Measurements from ENCODE around the gene ARMC12. TPM values are rescaled to one million over a fixed set of nuclear protein-coding genes. Genes with fewer than 3 reads are reported as not detected.
A peak's percentile ranks its signal among the peaks of the same experiment; 100 is the strongest.

Gene ARMC12
- total and polyA plus RNA-seq, 2 donors (not counting 3 experiments of a cell fraction or from before 2014, with no cell fraction given), result 0.91 to 1.9 TPM

GRCh38 chr6:35728683-35729678 is 7.9 kb upstream of the ARMC12 start:
- ChIA-PET CTCF (interaction anchor here (1.4 kb wide), 2 partner anchors 41 to 123 kb away, joined by 3 to 4 read pairs; no protein-coding TSS in a partner anchor), POLR2A (interaction anchor here (0.5 kb wide), 1 partner anchor 448 kb away, joined by 8 read pairs; no protein-coding TSS in a partner anchor)
- Histone ChIP-seq H3K9me3 (replicated peaks; ENCODE audit: control insufficient read depth, insufficient read depth, low read length) (no peaks in the 10 kb centered on the region), H3K4me2 (ENCODE audit: insufficient read depth, low read length) (peak overlapping the region; percentile 37), H3K79me2 (ENCODE audit: control insufficient read depth, insufficient read depth, low read length) (no peaks in the 10 kb centered on the region), H3K9me1 (replicated peaks; ENCODE audit: control insufficient read depth, extremely low read depth, insufficient read depth, low read length) (no peaks in the 10 kb centered on the region), H3K9ac (replicated peaks; ENCODE audit: extremely low read depth, insufficient read depth, low read length) (peak overlapping the region; percentile 77), H3K4me1 (ENCODE audit: control insufficient read depth, extremely low read depth, insufficient read depth, low read length) (peaks cover 44% of the 10 kb centered on the region), H3K27ac (ENCODE audit: insufficient read depth, low read depth, low read length) (peak overlapping the region; percentile 56), H3K27me3 (ENCODE audit: control insufficient read depth in 2 of 2, insufficient read depth in 2 of 2, low read length in 2 of 2) (no peaks in the 10 kb centered on the region), H3K4me3 (replicated peaks in 1 of 3; ENCODE audit: insufficient read depth in 1 of 3, low read depth in 1 of 3, low read length in 3 of 3) (no peak overlapping the region), H4K20me1 (replicated peaks; ENCODE audit: control insufficient read depth, extremely low read depth, insufficient read depth, low read length) (no peaks in the 10 kb centered on the region), H3K36me3 (ENCODE audit: control insufficient read depth in 2 of 2, extremely low read depth in 1 of 2, insufficient read depth in 2 of 2, low read length in 2 of 2) (no peaks in the 10 kb centered on the region), H2AFZ (ENCODE audit: low read depth, low read length) (no peak overlapping the region)
- intact Hi-C loops (cut with micrococcal nuclease) (loop anchor here (1.0 kb wide), 1 partner anchor 9 kb away; no protein-coding TSS in a partner anchor), dilution Hi-C loops (cut with MboI; ENCODE audit: extremely low pct_ligation_motif_present, low sequenced_read_pairs) (no loop called here)
- DNase-seq (ENCODE audit: low read depth, low spot score) (no peak), FAIRE-seq (no peak)
- no TSS peak for BruUV-seq (replicated peaks)
- TF ChIP-seq POLR2AphosphoS5 (IDR thresholded peaks at IDR 0.05; ENCODE audit: insufficient read depth, low read depth, low read length) (no peak), POLR2A (IDR thresholded peaks at IDR 0.05; ENCODE audit: low read depth, low read length) (no peak), MYC (IDR thresholded peaks at IDR 0.05; ENCODE audit: low read depth, low read length) (no peak), EZH2 (IDR thresholded peaks at IDR 0.05; ENCODE audit: borderline replicate concordance, low read depth, low read length, severe bottlenecking) (no peak), GATA2 (IDR thresholded peaks at IDR 0.05; ENCODE audit: insufficient read depth, insufficient read length, low read depth, low read length) (no peak), FOS (IDR thresholded peaks at IDR 0.05; ENCODE audit: borderline replicate concordance, insufficient read depth, low read length) (no peak), JUN (IDR thresholded peaks at IDR 0.05; ENCODE audit: borderline replicate concordance, insufficient read depth, insufficient read length, low read depth) (no peak)
- TF ChIP-seq, protein P1, sequence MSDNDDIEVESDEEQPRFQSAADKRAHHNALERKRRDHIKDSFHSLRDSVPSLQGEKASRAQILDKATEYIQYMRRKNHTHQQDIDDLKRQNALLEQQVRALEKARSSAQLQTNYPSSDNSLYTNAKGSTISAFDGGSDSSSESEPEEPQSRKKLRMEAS (IDR thresholded peaks at IDR 0.05; ENCODE audit: insufficient read depth, insufficient read length), result no peak
- TF ChIP-seq, protein P2, sequence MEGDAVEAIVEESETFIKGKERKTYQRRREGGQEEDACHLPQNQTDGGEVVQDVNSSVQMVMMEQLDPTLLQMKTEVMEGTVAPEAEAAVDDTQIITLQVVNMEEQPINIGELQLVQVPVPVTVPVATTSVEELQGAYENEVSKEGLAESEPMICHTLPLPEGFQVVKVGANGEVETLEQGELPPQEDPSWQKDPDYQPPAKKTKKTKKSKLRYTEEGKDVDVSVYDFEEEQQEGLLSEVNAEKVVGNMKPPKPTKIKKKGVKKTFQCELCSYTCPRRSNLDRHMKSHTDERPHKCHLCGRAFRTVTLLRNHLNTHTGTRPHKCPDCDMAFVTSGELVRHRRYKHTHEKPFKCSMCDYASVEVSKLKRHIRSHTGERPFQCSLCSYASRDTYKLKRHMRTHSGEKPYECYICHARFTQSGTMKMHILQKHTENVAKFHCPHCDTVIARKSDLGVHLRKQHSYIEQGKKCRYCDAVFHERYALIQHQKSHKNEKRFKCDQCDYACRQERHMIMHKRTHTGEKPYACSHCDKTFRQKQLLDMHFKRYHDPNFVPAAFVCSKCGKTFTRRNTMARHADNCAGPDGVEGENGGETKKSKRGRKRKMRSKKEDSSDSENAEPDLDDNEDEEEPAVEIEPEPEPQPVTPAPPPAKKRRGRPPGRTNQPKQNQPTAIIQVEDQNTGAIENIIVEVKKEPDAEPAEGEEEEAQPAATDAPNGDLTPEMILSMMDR (IDR thresholded peaks at IDR 0.05; ENCODE audit: extremely low read depth in 1 of 2, insufficient read depth in 1 of 2, low read depth in 1 of 2, low read length in 2 of 2), result no peak

All from endothelial cell of umbilical vein (primary cell).